ENCODE data around the gene CYB5A. TPM values are rescaled to one million over a fixed set of nuclear protein-coding genes. Genes with fewer than 3 reads are reported as not detected.

The CYB5A gene
- total RNA-seq, 2 experiments from 2014 or later: 48.5 to 51.5 TPM

Other genes with a start within 250 kb of the CYB5A start
- 1 to 10 TPM; 3.0 to 3.8 TPM for gene FBXO15, start 144.1 kb downstream of the CYB5A start, total RNA-seq
- 10 to 100 TPM; 78.1 to 79.0 TPM for gene TIMM21, start 143.4 kb downstream of the CYB5A start, total RNA-seq
- not detected for gene C18orf63, start 23.9 kb upstream of the CYB5A start, total RNA-seq
- gene DIPK1C, start 165.3 kb upstream of the CYB5A start, total RNA-seq: not detected
- gene CNDP2, start 204.4 kb upstream of the CYB5A start, total RNA-seq: 100 to 1,000 TPM; 201 to 207 TPM
- gene CNDP1, start 242.5 kb upstream of the CYB5A start, total RNA-seq: not detected

All from activated naive CD8-positive, alpha-beta T cell treated with anti-CD3 and anti-CD28 coated beads for 36 hours (primary cell).